MCF 10A (cell line): ENCODE measurements around the gene DTX3. TPM values are rescaled to one million over a fixed set of nuclear protein-coding genes. Genes with fewer than 3 reads are reported as not detected.

Experiments used
- BruUV-seq: library from RNA; stranded (reverse); fragments of 400-500 nt; replicated peaks from 2 replicates; lab custom pipeline; 2021; lab: Mats Ljungman, UMichigan
- CTCF ChIA-PET: fragments of 300-600 bp; sonication (Branson Sonifier 250); formaldehyde crosslinking; extraction: SDS; loops from one replicate; lab custom pipeline; 2021; ENCODE audit warnings: antibody characterized with exemption, inconsistent platforms; lab: Yijun Ruan, JAX
- POLR2A ChIA-PET: fragments of 300-600, 350-650 bp; sonication (Branson Sonifier 250); formaldehyde crosslinking; extraction: SDS; loops from one replicate; lab custom pipeline; 2020; ENCODE audit warnings: antibody characterized with exemption, inconsistent platforms; lab: Yijun Ruan, JAX
- DNase-seq: peaks from one replicate; pipeline ENCODE4 v3.0.0-alpha.2; 2018; ENCODE audit not compliant: unreplicated experiment
- H3K27ac Mint-ChIP-seq: one replicate; pipeline ENCODE4 v1.8.0; 2022; ENCODE audit warnings: mild to moderate bottlenecking, low read depth, mixed read lengths; ENCODE audit not compliant: unreplicated experiment
- H3K27me3 Mint-ChIP-seq: one replicate; pipeline ENCODE4 v1.8.0; 2022; ENCODE audit warnings: mixed read lengths; ENCODE audit not compliant: insufficient read depth, unreplicated experiment
- H3K36me3 Mint-ChIP-seq: one replicate; pipeline ENCODE4 v1.8.0; 2022; ENCODE audit warnings: mild to moderate bottlenecking, moderate library complexity, mixed read lengths; ENCODE audit not compliant: insufficient read depth, unreplicated experiment
- H3K4me1 Mint-ChIP-seq: one replicate; pipeline ENCODE4 v1.8.0; 2022; ENCODE audit warnings: mixed read lengths; ENCODE audit not compliant: insufficient read depth, unreplicated experiment
- H3K4me3 Mint-ChIP-seq: one replicate; pipeline ENCODE4 v1.8.0; 2022; ENCODE audit warnings: mild to moderate bottlenecking, moderate library complexity, mixed read lengths; ENCODE audit not compliant: unreplicated experiment
- H3K9me3 Mint-ChIP-seq: one replicate; pipeline ENCODE4 v1.8.0; 2022; ENCODE audit warnings: mixed read lengths; ENCODE audit not compliant: unreplicated experiment
- CTCF ChIP-seq: fragments of 200-600 bp; IDR thresholded peaks from one replicate; pipeline ENCODE4 v1.8.0; 2022; ENCODE audit warnings: antibody characterized with exemption, mild to moderate bottlenecking; ENCODE audit not compliant: unreplicated experiment
- intact Hi-C: fragments of 100-400 bp; cut with micrococcal nuclease; formaldehyde crosslinking; loops from 2 replicates; pipeline ENCODE4 v1.14.1; 2022
- total RNA-seq: library from RNA; stranded (reverse); gene quantifications from 2 replicates; pipeline ENCODE4 v1.2.3, GENCODE V29; 2022

The DTX3 gene
- total RNA-seq, 1 experiment from 2014 or later = 2.0 TPM

- POLR2A ChIA-PET = no interaction called here
- H3K4me1 Mint-ChIP-seq = peaks cover 5% of the 10 kb centered on the region
- no TSS peak for BruUV-seq
- no peak for TF ChIP-seq CTCF
- peaks cover 71% of the 10 kb centered on the region for H3K27me3 Mint-ChIP-seq
- H3K9me3 Mint-ChIP-seq = no peaks in the 10 kb centered on the region
- no peak overlapping the region for H3K27ac Mint-ChIP-seq
- no peaks in the 10 kb centered on the region for H3K36me3 Mint-ChIP-seq
- intact Hi-C loops = loop anchor here (2.0 kb wide), 1 partner anchor 161 kb away; the partner anchor contains the start of gene GLI1
- CTCF ChIA-PET = interaction anchor here (0.6 to 4.2 kb wide), 11 partner anchors 11 to 810 kb away, joined by 3 to 72 read pairs (median 5); partner anchors contain the start of gene B4GALNT1
- H3K4me3 Mint-ChIP-seq = no peak overlapping the region
- no peak for DNase-seq
Observed at GRCh38 chr12:57619434-57620244, 15.0 kb downstream of the DTX3 start.

- H3K36me3 Mint-ChIP-seq = no peaks in the 10 kb centered on the region
- POLR2A ChIA-PET = interaction anchor here (0.6 kb wide), 1 partner anchor 74 kb away, joined by 3 read pairs; no protein-coding TSS in a partner anchor
- H3K27me3 Mint-ChIP-seq = peaks cover 74% of the 10 kb centered on the region
- H3K4me1 Mint-ChIP-seq = peaks cover 5% of the 10 kb centered on the region
- peak overlapping the region; percentile 47 for H3K4me3 Mint-ChIP-seq
- no peaks in the 10 kb centered on the region for H3K9me3 Mint-ChIP-seq
- H3K27ac Mint-ChIP-seq = no peak overlapping the region
- no peak for DNase-seq
- intact Hi-C loops = loop anchor here (2.0 kb wide), 1 partner anchor 162 kb away; the partner anchor contains the start of gene GLI1
- BruUV-seq = no TSS peak
- no peak for TF ChIP-seq CTCF
- CTCF ChIA-PET = interaction anchor here (0.6 to 4.2 kb wide), 17 partner anchors 8 to 811 kb away, joined by 3 to 72 read pairs (median 4); partner anchors contain the start of gene B4GALNT1
Observed at GRCh38 chr12:57620245-57620935, 15.8 kb downstream of the DTX3 start.

GRCh38 chr12:57620936-57621496 lies 16.4 kb downstream of the DTX3 start:
- H3K4me3 Mint-ChIP-seq = peak overlapping the region; percentile 47
- POLR2A ChIA-PET = interaction anchor here (0.6 kb wide), 1 partner anchor 73 kb away, joined by 3 read pairs; no protein-coding TSS in a partner anchor

More at GRCh38 chr12:57620936-57621496, 16.4 kb downstream of the DTX3 start:
- H3K4me1 Mint-ChIP-seq = peaks cover 5% of the 10 kb centered on the region
- BruUV-seq = no TSS peak
- no peak for DNase-seq
- TF ChIP-seq CTCF = no peak
- CTCF ChIA-PET = interaction anchor here (0.6 to 4.2 kb wide), 14 partner anchors 9 to 314 kb away, joined by 3 to 72 read pairs (median 5); partner anchors contain the start of gene B4GALNT1
- intact Hi-C loops = loop anchor here (1.0 to 2.0 kb wide), 2 partner anchors 38 to 162 kb away; partner anchors contain the start of gene GLI1
- H3K36me3 Mint-ChIP-seq = no peaks in the 10 kb centered on the region
- no peaks in the 10 kb centered on the region for H3K9me3 Mint-ChIP-seq
- no peak overlapping the region for H3K27ac Mint-ChIP-seq
- H3K27me3 Mint-ChIP-seq = peaks cover 70% of the 10 kb centered on the region
